ENCODE data around the gene ELMO1. TPM values are rescaled to one million over a fixed set of nuclear protein-coding genes. Genes with fewer than 3 reads are reported as not detected.

Gene ELMO1
- total RNA-seq, 1 donor from 2014 or later = 119 TPM

GRCh38 chr7:36880108-36880507 lies 568.6 kb downstream of the ELMO1 start:
- intact Hi-C loops (cut with micrococcal nuclease) = no loop called here
- H3K27ac Mint-ChIP-seq = no peak overlapping the region
- peaks cover 61% of the 10 kb centered on the region for H3K36me3 Mint-ChIP-seq (ENCODE audit: low read depth)
- no peaks in the 10 kb centered on the region for H3K9me3 Mint-ChIP-seq
- peaks cover 47% of the 10 kb centered on the region for H3K4me1 Mint-ChIP-seq (ENCODE audit: low read depth)
- no peak for DNase-seq (ENCODE audit: low spot score)
- no peak overlapping the region for H3K4me3 Mint-ChIP-seq
- H3K27me3 Mint-ChIP-seq (ENCODE audit: insufficient read depth) = no peaks in the 10 kb centered on the region

- no peak for DNase-seq (ENCODE audit: low spot score)
- Mint-ChIP-seq H3K27me3 (ENCODE audit: insufficient read depth) (no peaks in the 10 kb centered on the region), H3K36me3 (ENCODE audit: low read depth) (peaks cover 61% of the 10 kb centered on the region), H3K9me3 (no peaks in the 10 kb centered on the region), H3K4me3 (no peak overlapping the region), H3K27ac (no peak overlapping the region), H3K4me1 (ENCODE audit: low read depth) (peaks cover 37% of the 10 kb centered on the region)
- intact Hi-C loops (cut with micrococcal nuclease) = no loop called here
Measured at GRCh38 chr7:36879021-36879420, 569.6 kb downstream of the ELMO1 start.

GRCh38 chr7:36878288-36878687 lies 570.4 kb downstream of the ELMO1 start:
- Mint-ChIP-seq H3K36me3 (ENCODE audit: low read depth) (peaks cover 61% of the 10 kb centered on the region), H3K9me3 (no peaks in the 10 kb centered on the region), H3K4me3 (no peak overlapping the region), H3K27ac (no peak overlapping the region), H3K27me3 (ENCODE audit: insufficient read depth) (no peaks in the 10 kb centered on the region), H3K4me1 (ENCODE audit: low read depth) (peaks cover 32% of the 10 kb centered on the region)
- intact Hi-C loops (cut with micrococcal nuclease) = no loop called here
- no peak for DNase-seq (ENCODE audit: low spot score)

- DNase-seq (ENCODE audit: low spot score) = no peak
- Mint-ChIP-seq H3K27ac (no peak overlapping the region), H3K36me3 (ENCODE audit: low read depth) (peaks cover 59% of the 10 kb centered on the region), H3K4me1 (ENCODE audit: low read depth) (peaks cover 34% of the 10 kb centered on the region), H3K9me3 (peaks cover 3% of the 10 kb centered on the region), H3K4me3 (no peak overlapping the region), H3K27me3 (ENCODE audit: insufficient read depth) (no peaks in the 10 kb centered on the region)
- intact Hi-C loops (cut with micrococcal nuclease) = no loop called here
Measured at GRCh38 chr7:36875794-36876193, 572.9 kb downstream of the ELMO1 start.

GRCh38 chr7:36874041-36874440 lies 574.6 kb downstream of the ELMO1 start:
- intact Hi-C loops (cut with micrococcal nuclease) = no loop called here

GRCh38 chr7:36871863-36872262 lies 576.8 kb downstream of the ELMO1 start:
- H3K27ac Mint-ChIP-seq = peak overlapping the region; percentile 76
- intact Hi-C loops (cut with micrococcal nuclease) = no loop called here
- peaks cover 22% of the 10 kb centered on the region for H3K4me1 Mint-ChIP-seq (ENCODE audit: low read depth)
- H3K36me3 Mint-ChIP-seq (ENCODE audit: low read depth) = peaks cover 58% of the 10 kb centered on the region
- H3K27me3 Mint-ChIP-seq (ENCODE audit: insufficient read depth) = no peaks in the 10 kb centered on the region
- DNase-seq (ENCODE audit: low spot score) = no peak
- H3K4me3 Mint-ChIP-seq = peak overlapping the region; percentile 35
- peaks cover 3% of the 10 kb centered on the region for H3K9me3 Mint-ChIP-seq

More at GRCh38 chr7:36874041-36874440, 574.6 kb downstream of the ELMO1 start:
- Mint-ChIP-seq H3K4me1 (ENCODE audit: low read depth) (peaks cover 36% of the 10 kb centered on the region), H3K4me3 (no peak overlapping the region), H3K27ac (no peak overlapping the region), H3K36me3 (ENCODE audit: low read depth) (peaks cover 60% of the 10 kb centered on the region), H3K27me3 (ENCODE audit: insufficient read depth) (no peaks in the 10 kb centered on the region), H3K9me3 (peaks cover 3% of the 10 kb centered on the region)
- no peak for DNase-seq (ENCODE audit: low spot score)

GRCh38 chr7:36871355-36871738 lies 577.3 kb downstream of the ELMO1 start:
- no peak for DNase-seq (ENCODE audit: low spot score)
- Mint-ChIP-seq H3K4me1 (ENCODE audit: low read depth) (peaks cover 22% of the 10 kb centered on the region), H3K9me3 (peaks cover 3% of the 10 kb centered on the region), H3K4me3 (no peak overlapping the region), H3K36me3 (ENCODE audit: low read depth) (peaks cover 58% of the 10 kb centered on the region), H3K27ac (peak overlapping the region; percentile 50), H3K27me3 (ENCODE audit: insufficient read depth) (no peaks in the 10 kb centered on the region)
- intact Hi-C loops (cut with micrococcal nuclease) = no loop called here

GRCh38 chr7:36870625-36871354 lies 577.9 kb downstream of the ELMO1 start:
- no peak overlapping the region for H3K4me3 Mint-ChIP-seq
- peaks cover 22% of the 10 kb centered on the region for H3K4me1 Mint-ChIP-seq (ENCODE audit: low read depth)
- DNase-seq (ENCODE audit: low spot score) = no peak
- H3K27me3 Mint-ChIP-seq (ENCODE audit: insufficient read depth) = no peaks in the 10 kb centered on the region
- intact Hi-C loops (cut with micrococcal nuclease) = no loop called here
- H3K36me3 Mint-ChIP-seq (ENCODE audit: low read depth) = peaks cover 58% of the 10 kb centered on the region
- peaks cover 3% of the 10 kb centered on the region for H3K9me3 Mint-ChIP-seq
- peak overlapping the region; percentile 45 for H3K27ac Mint-ChIP-seq

GRCh38 chr7:36868727-36869411 lies 579.8 kb downstream of the ELMO1 start:
- Mint-ChIP-seq H3K4me3 (no peak overlapping the region), H3K4me1 (ENCODE audit: low read depth) (peaks cover 39% of the 10 kb centered on the region), H3K27me3 (ENCODE audit: insufficient read depth) (no peaks in the 10 kb centered on the region), H3K9me3 (peaks cover 3% of the 10 kb centered on the region), H3K36me3 (ENCODE audit: low read depth) (peaks cover 63% of the 10 kb centered on the region), H3K27ac (no peak overlapping the region)
- no peak for DNase-seq (ENCODE audit: low spot score)
- intact Hi-C loops (cut with micrococcal nuclease) = loop anchor here (5.0 kb wide), 1 partner anchor 313 kb away; no protein-coding TSS in a partner anchor

- H3K36me3 Mint-ChIP-seq (ENCODE audit: low read depth) = peaks cover 67% of the 10 kb centered on the region
- no peak for DNase-seq (ENCODE audit: low spot score)
- intact Hi-C loops (cut with micrococcal nuclease) = loop anchor here (5.0 kb wide), 1 partner anchor 317 kb away; no protein-coding TSS in a partner anchor
- H3K9me3 Mint-ChIP-seq = no peaks in the 10 kb centered on the region
- H3K4me3 Mint-ChIP-seq = no peak overlapping the region
- H3K27ac Mint-ChIP-seq = no peak overlapping the region
- no peaks in the 10 kb centered on the region for H3K27me3 Mint-ChIP-seq (ENCODE audit: insufficient read depth)
- H3K4me1 Mint-ChIP-seq (ENCODE audit: low read depth) = peaks cover 41% of the 10 kb centered on the region
Measured at GRCh38 chr7:36865019-36865418, 583.6 kb downstream of the ELMO1 start.

- H3K36me3 Mint-ChIP-seq (ENCODE audit: low read depth) = peaks cover 67% of the 10 kb centered on the region
- H3K27ac Mint-ChIP-seq = no peak overlapping the region
- DNase-seq (ENCODE audit: low spot score) = no peak
- H3K4me1 Mint-ChIP-seq (ENCODE audit: low read depth) = peaks cover 32% of the 10 kb centered on the region
- no peak overlapping the region for H3K4me3 Mint-ChIP-seq
- no peaks in the 10 kb centered on the region for H3K9me3 Mint-ChIP-seq
- intact Hi-C loops (cut with micrococcal nuclease) = no loop called here
- H3K27me3 Mint-ChIP-seq (ENCODE audit: insufficient read depth) = no peaks in the 10 kb centered on the region
Measured at GRCh38 chr7:36863901-36864701, 584.6 kb downstream of the ELMO1 start.

GRCh38 chr7:36862771-36863261 lies 585.8 kb downstream of the ELMO1 start:
- no peaks in the 10 kb centered on the region for H3K27me3 Mint-ChIP-seq (ENCODE audit: insufficient read depth)
- peaks cover 29% of the 10 kb centered on the region for H3K4me1 Mint-ChIP-seq (ENCODE audit: low read depth)
- no peak overlapping the region for H3K27ac Mint-ChIP-seq
- no peak for DNase-seq (ENCODE audit: low spot score)
- intact Hi-C loops (cut with micrococcal nuclease) = no loop called here
- no peak overlapping the region for H3K4me3 Mint-ChIP-seq
- H3K9me3 Mint-ChIP-seq = peaks cover 3% of the 10 kb centered on the region
- peaks cover 67% of the 10 kb centered on the region for H3K36me3 Mint-ChIP-seq (ENCODE audit: low read depth)
